Prostate gland (tissue), 2 donors: ENCODE measurements around the gene XRCC4. TPM values are rescaled to one million over a fixed set of nuclear protein-coding genes. Genes with fewer than 3 reads are reported as not detected.

Source experiments
- DNase-seq: peaks from one replicate; pipeline ENCODE4 v3.0.0-alpha.2; 2019; ENCODE audit warnings: low spot score
- H3K27ac ChIP-seq, 2 donors: fragments of 200-600 bp; sonication (generic); 2 replicates each; pipeline ENCODE4 v1.5.1; 2017 to 2019
- H3K27me3 ChIP-seq: fragments of 200-600 bp; sonication (generic); replicated peaks from 2 replicates; pipeline ENCODE4 v1.5.1; 2019; ENCODE audit not compliant: insufficient read depth
- H3K36me3 ChIP-seq, 2 donors: fragments of 200-600 bp; sonication (generic); 1 replicate in 1 of 2; 2 replicates in 1 of 2; pipeline versions ENCODE4 v1.5.1 to v1.8.1; 2017 to 2019
- H3K4me1 ChIP-seq: fragments of 200-600 bp; sonication (generic); replicated peaks from 2 replicates; pipeline ENCODE4 v1.5.1; 2019
- H3K4me3 ChIP-seq, 2 donors: fragments of 200-600 bp; sonication (generic); 2 replicates each; pipeline ENCODE4 v1.5.1; 2017 to 2019
- H3K9me3 ChIP-seq: fragments of 200-600 bp; sonication (generic); 2 replicates; pipeline ENCODE4 v1.5.1; 2017
- POLR2A ChIP-seq: fragments of 450-650 bp; IDR thresholded peaks from one replicate; pipeline ENCODE4 v1.6.1; 2016; ENCODE audit warnings: antibody characterized with exemption, mild to moderate bottlenecking
- POLR2AphosphoS5 ChIP-seq: sonication (generic); formaldehyde crosslinking; IDR thresholded peaks from one replicate; pipeline ENCODE4 v1.6.1; 2017; ENCODE audit warnings: antibody characterized with exemption
- WGBS: methylation state at CpG from one replicate; pipeline ENCODE4 v1.1.5; 2018; 5-methylcytosine and 5-hydroxymethylcytosine counted together
- intact Hi-C: fragments of 100-400 bp; cut with DNase I; formaldehyde crosslinking; loops from one replicate; pipeline ENCODE4 v1.14.2; 2022
- total RNA-seq, 2 donors: library from RNA; depleted of rRNA; stranded (reverse); fragments of >200 nt; gene quantifications; one replicate each; pipeline ENCODE4 v1.1.0, GENCODE V29; 2016
- TF ChIP-seq, protein P1 (sequence below), 4 experiments: fragments of 200-600 bp in 2 of 4; fragments of 450-650 bp in 2 of 4; sonication (generic) in 2 of 4; IDR thresholded peaks; 1 replicate in 3 of 4; 2 replicates in 1 of 4; pipeline ENCODE4 v1.5.1; 2016 to 2019; ENCODE audit warnings: antibody characterized with exemption in 4 of 4, mild to moderate bottlenecking in 2 of 4, moderate library complexity in 2 of 4

XRCC4 gene
- total RNA-seq, 2 donors from 2014 or later, result 7.3 to 11.4 TPM

DNA sequence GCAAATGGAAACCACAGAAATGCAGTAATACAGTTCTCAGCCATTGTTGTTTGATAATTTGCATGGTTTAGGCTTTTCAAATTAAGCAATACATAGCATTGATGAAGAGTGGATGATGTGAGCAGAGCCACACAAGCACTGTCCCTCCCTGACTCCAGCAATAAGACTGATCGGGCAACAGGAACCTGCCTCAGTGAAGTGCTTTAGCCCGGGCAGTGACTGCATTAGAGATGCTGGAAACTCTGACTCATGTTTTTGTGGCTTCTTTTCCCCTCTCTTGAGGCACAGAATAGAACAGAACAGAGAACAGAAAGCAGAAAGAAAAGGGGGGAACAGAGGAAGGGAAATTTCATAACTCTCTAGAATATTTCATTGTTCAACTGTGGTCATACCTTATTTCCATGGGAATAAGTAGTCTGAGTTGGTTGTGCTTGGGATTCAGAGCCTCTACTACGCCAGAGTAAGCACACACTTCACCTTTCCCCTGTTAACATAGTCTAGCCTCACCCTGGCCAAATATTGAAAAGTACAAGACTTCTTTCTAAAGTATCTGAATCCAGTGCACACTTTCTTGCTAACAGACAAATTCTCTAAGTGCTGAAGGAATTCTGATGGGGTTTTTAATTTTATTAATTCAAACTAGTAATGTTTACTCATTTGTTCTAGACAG lies 229.4 kb downstream of the XRCC4 start:
- WGBS, result 60% methylated on average over 3 of the region's 3 CpGs
- no peak for TF ChIP-seq POLR2A
- TF ChIP-seq, protein P1, sequence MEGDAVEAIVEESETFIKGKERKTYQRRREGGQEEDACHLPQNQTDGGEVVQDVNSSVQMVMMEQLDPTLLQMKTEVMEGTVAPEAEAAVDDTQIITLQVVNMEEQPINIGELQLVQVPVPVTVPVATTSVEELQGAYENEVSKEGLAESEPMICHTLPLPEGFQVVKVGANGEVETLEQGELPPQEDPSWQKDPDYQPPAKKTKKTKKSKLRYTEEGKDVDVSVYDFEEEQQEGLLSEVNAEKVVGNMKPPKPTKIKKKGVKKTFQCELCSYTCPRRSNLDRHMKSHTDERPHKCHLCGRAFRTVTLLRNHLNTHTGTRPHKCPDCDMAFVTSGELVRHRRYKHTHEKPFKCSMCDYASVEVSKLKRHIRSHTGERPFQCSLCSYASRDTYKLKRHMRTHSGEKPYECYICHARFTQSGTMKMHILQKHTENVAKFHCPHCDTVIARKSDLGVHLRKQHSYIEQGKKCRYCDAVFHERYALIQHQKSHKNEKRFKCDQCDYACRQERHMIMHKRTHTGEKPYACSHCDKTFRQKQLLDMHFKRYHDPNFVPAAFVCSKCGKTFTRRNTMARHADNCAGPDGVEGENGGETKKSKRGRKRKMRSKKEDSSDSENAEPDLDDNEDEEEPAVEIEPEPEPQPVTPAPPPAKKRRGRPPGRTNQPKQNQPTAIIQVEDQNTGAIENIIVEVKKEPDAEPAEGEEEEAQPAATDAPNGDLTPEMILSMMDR (IDR thresholded peaks at IDR 0.05), result no peak
- TF ChIP-seq POLR2AphosphoS5, result no peak
- Histone ChIP-seq H3K27ac (no peak overlapping the region), H3K9me3 (no peaks in the 10 kb centered on the region), H3K4me1 (no peaks in the 10 kb centered on the region), H3K36me3 (no peaks in the 10 kb centered on the region), H3K4me3 (no peak overlapping the region), H3K27me3 (no peaks in the 10 kb centered on the region)
- no peak for DNase-seq
- intact Hi-C loops, result no loop called here

- no peaks in the 10 kb centered on the region for H3K27me3 ChIP-seq
Measured at GRCh38 chr5:83312663-83313062, 235.3 kb downstream of the XRCC4 start.

GRCh38 chr5:83313436-83313835 lies 236.1 kb downstream of the XRCC4 start:
- H3K4me1 ChIP-seq, result no peaks in the 10 kb centered on the region
- H3K27me3 ChIP-seq, result no peaks in the 10 kb centered on the region
- no peak overlapping the region for H3K27ac ChIP-seq
- TF ChIP-seq POLR2AphosphoS5, result no peak
- no peak for TF ChIP-seq POLR2A
- TF ChIP-seq, protein P1 (IDR thresholded peaks at IDR 0.05), result no peak
- no peaks in the 10 kb centered on the region for H3K36me3 ChIP-seq
- no peak overlapping the region for H3K4me3 ChIP-seq
- no peaks in the 10 kb centered on the region for H3K9me3 ChIP-seq
- 84% methylated on average over 2 of the region's 2 CpGs for WGBS
- DNase-seq, result no peak
- intact Hi-C loops, result no loop called here

More at GRCh38 chr5:83312663-83313062, 235.3 kb downstream of the XRCC4 start:
- DNase-seq, result no peak
- TF ChIP-seq, protein P1 (IDR thresholded peaks at IDR 0.05), result no peak
- TF ChIP-seq POLR2A (no peak), POLR2AphosphoS5 (no peak)
- Histone ChIP-seq H3K9me3 (no peaks in the 10 kb centered on the region), H3K4me3 (no peak overlapping the region), H3K27ac (no peak overlapping the region), H3K4me1 (no peaks in the 10 kb centered on the region), H3K36me3 (no peaks in the 10 kb centered on the region)
- WGBS, result 86% methylated on average over 2 of the region's 2 CpGs
- intact Hi-C loops, result no loop called here

GRCh38 chr5:83321483-83322055 lies 244.2 kb downstream of the XRCC4 start:
- Histone ChIP-seq H3K27me3 (no peaks in the 10 kb centered on the region), H3K27ac (no peak overlapping the region), H3K4me1 (no peaks in the 10 kb centered on the region), H3K36me3 (no peaks in the 10 kb centered on the region), H3K9me3 (no peaks in the 10 kb centered on the region), H3K4me3 (no peak overlapping the region)
- intact Hi-C loops, result no loop called here
- no peak for TF ChIP-seq POLR2A
- TF ChIP-seq, protein P1 (IDR thresholded peaks at IDR 0.05), result no peak
- no peak for TF ChIP-seq POLR2AphosphoS5
- DNase-seq, result no peak
